GM19467 (cell line): ENCODE results near the gene MTHFD2.
A peak's percentile ranks its signal among the peaks of the same experiment; 100 is the strongest.
"Not testable (repeated sequence)": the region's sequence is repeated elsewhere in the genome, so short reads cannot be mapped to it uniquely, and the experiment has no call there.

Experiments
- ATAC-seq: cut with Tn5 transposase; IDR thresholded peaks from one replicate; pipeline ENCODE4 v1.9.1; 2021; ENCODE audit warnings: mild to moderate bottlenecking, moderate library complexity; ENCODE audit not compliant: unreplicated experiment

Gene MTHFD2

GRCh38 chr2:74198461-74199274 lies at the start of gene MTHFD2:
Gene MTHFD2 (plus strand): TSS chr2:74198615. CDS start chr2:74198642, 27 bp downstream.
- ATAC-seq: peak; percentile 88

- ATAC-seq: no peak
Observed at GRCh38 chr2:74149247-74149525, 49.2 kb upstream of the MTHFD2 start.

- ATAC-seq: no peak
Observed at GRCh38 chr2:74149570-74150319, 48.7 kb upstream of the MTHFD2 start.

- ATAC-seq: no peak
Observed at GRCh38 chr2:74152954-74153353, 45.5 kb upstream of the MTHFD2 start.

GRCh38 chr2:74155830-74156229 lies 42.6 kb upstream of the MTHFD2 start:
- ATAC-seq: no peak

GRCh38 chr2:74162951-74163350 lies 35.5 kb upstream of the MTHFD2 start:
- no peak for ATAC-seq

GRCh38 chr2:74164761-74165160 lies 33.7 kb upstream of the MTHFD2 start:
- no peak for ATAC-seq

- ATAC-seq: no peak
Observed at GRCh38 chr2:74168739-74169138, 29.7 kb upstream of the MTHFD2 start.

- ATAC-seq: no peak
Observed at GRCh38 chr2:74174909-74175308, 23.5 kb upstream of the MTHFD2 start.

- no peak for ATAC-seq
Observed at GRCh38 chr2:74177696-74178095, 20.7 kb upstream of the MTHFD2 start.

GRCh38 chr2:74178211-74179062 lies 20.0 kb upstream of the MTHFD2 start, which contains the start of gene MOB1A:
Gene MOB1A (minus strand): TSS chr2:74178879. CDS start chr2:74178674, 205 bp downstream.
- peak; percentile 72 for ATAC-seq

- ATAC-seq: peak; percentile 8
Observed at GRCh38 chr2:74179063-74179865, 19.2 kb upstream of the MTHFD2 start.

GRCh38 chr2:74181739-74182138 lies 16.7 kb upstream of the MTHFD2 start:
- no peak for ATAC-seq

- no peak for ATAC-seq
Observed at GRCh38 chr2:74183878-74184277, 14.5 kb upstream of the MTHFD2 start.

GRCh38 chr2:74186038-74186437 lies 12.4 kb upstream of the MTHFD2 start:
- ATAC-seq: peak; percentile 53

GRCh38 chr2:74186706-74187105 lies 11.7 kb upstream of the MTHFD2 start:
- ATAC-seq: not testable (repeated sequence)

- ATAC-seq: no peak
Observed at GRCh38 chr2:74188018-74188601, 10.3 kb upstream of the MTHFD2 start.

GRCh38 chr2:74188696-74189095 lies 9.7 kb upstream of the MTHFD2 start:
- ATAC-seq: no peak

GRCh38 chr2:74191596-74192380 lies 6.6 kb upstream of the MTHFD2 start:
- no peak for ATAC-seq
